GM12891 (cell line): ENCODE results near the gene DEPP1.

ENCODE experiments used
- POLR2A ChIP-seq: IDR thresholded peaks from 2 replicates; pipeline ENCODE4 v1.6.1; 2011; ENCODE audit warnings: low read depth, low read length, control low read depth
- POLR2AphosphoS5 ChIP-seq: IDR thresholded peaks from 2 replicates; pipeline ENCODE4 v1.6.1; 2011; ENCODE audit warnings: low read depth, low read length, control low read depth
- POU2F2 ChIP-seq: IDR thresholded peaks from 2 replicates; pipeline ENCODE4 v1.6.1; 2011; ENCODE audit warnings: low read depth, mild to moderate bottlenecking, control low read depth, low read length, moderate library complexity
- SPI1 ChIP-seq: IDR thresholded peaks from 2 replicates; pipeline ENCODE4 v1.6.1; 2011; ENCODE audit warnings: low read depth, low read length, control low read depth
- TAF1 ChIP-seq: IDR thresholded peaks from 2 replicates; pipeline ENCODE4 v1.6.1; 2011; ENCODE audit warnings: low read depth, low read length, control low read depth

DNA sequence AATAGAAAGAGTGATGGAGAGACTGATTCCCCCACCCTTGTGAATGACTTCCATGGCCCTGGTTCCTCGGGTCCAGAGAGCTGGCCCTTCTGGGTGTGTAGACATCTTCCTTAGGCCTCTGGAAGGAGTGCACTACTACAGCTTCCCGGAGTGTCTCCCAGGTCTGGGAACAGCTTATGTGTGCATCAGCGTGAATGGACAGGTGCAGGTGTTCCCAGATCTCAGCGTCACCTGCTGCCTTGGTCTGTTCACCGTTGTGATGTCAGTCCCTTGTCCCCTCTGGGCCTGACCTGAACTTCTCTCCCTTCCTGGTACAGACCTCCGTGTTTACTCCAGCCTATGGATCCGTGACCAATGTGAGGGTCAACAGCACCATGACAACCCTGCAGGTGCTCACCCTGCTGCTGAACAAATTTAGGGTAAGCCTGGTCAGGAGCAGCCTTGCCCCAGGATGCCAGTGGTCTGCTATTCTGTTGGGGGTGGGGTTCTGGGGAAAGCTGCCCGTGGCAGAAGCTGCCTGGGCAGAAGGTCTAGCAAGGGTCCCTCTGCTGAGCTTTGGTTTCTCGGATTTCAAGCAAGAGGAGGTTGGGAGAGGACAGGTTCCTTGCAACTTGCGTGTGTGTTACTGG lies 10.5 kb upstream of the DEPP1 start:
- TF ChIP-seq TAF1 (no peak), POLR2A (no peak), SPI1 (no peak), POU2F2 (no peak), POLR2AphosphoS5 (no peak)
